ENCODE data around the gene RAI1.

DNA sequence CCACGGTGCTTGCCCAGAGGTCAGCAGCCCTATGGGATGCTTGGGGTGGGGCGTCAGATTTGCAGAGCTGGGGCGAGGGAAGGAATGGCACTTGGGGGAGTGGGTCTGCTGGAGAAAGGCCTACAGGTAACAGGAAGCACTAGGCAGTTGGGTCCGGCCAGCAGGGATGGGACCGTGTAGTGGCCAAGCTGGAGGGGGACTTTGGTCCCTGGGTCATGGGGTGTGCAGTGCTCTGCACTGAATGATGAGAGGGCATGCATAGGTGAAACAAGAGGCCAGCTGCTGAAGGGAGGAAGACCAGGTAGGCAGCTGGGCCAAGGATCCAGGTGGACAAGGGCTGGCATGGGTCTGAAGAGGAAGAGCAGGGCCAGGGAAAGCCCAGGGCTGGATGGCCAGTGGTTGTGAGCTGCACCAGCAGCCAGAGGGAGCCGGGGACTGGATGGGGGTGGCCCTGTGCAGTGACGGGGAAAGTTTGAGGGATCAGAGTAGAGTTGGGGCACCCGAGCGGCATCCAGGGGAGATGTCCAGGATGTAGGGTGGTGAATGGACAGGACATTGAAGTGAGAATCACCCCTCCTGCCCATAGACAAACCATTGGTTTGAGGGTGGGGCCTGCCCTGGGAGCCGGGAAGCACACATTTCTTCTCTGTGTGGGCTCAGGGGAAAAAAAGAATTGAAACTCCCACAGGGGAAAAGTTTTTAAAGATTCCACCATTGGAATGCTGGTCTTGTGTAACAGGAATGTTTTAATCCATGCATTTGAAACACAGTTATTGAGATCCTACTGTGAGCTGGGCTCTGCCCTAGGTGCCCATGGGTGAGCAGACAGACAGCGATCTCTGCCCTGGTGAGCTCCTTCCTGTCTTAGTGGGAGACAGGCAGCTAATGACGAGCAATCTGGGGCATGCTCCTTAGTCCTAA lies 25.1 kb downstream of the RAI1 start:
- no peak for TF ChIP-seq POLR2AphosphoS5 (IDR thresholded peaks at IDR 0.05; ENCODE audit: low read depth, low read length)
- no peak for TF ChIP-seq TAF1 (IDR thresholded peaks at IDR 0.05; ENCODE audit: borderline replicate concordance, insufficient read depth, low read length)
- TF ChIP-seq SIN3A (IDR thresholded peaks at IDR 0.05; ENCODE audit: borderline replicate concordance, insufficient read depth, low read length) = no peak
- TF ChIP-seq, protein P1, sequence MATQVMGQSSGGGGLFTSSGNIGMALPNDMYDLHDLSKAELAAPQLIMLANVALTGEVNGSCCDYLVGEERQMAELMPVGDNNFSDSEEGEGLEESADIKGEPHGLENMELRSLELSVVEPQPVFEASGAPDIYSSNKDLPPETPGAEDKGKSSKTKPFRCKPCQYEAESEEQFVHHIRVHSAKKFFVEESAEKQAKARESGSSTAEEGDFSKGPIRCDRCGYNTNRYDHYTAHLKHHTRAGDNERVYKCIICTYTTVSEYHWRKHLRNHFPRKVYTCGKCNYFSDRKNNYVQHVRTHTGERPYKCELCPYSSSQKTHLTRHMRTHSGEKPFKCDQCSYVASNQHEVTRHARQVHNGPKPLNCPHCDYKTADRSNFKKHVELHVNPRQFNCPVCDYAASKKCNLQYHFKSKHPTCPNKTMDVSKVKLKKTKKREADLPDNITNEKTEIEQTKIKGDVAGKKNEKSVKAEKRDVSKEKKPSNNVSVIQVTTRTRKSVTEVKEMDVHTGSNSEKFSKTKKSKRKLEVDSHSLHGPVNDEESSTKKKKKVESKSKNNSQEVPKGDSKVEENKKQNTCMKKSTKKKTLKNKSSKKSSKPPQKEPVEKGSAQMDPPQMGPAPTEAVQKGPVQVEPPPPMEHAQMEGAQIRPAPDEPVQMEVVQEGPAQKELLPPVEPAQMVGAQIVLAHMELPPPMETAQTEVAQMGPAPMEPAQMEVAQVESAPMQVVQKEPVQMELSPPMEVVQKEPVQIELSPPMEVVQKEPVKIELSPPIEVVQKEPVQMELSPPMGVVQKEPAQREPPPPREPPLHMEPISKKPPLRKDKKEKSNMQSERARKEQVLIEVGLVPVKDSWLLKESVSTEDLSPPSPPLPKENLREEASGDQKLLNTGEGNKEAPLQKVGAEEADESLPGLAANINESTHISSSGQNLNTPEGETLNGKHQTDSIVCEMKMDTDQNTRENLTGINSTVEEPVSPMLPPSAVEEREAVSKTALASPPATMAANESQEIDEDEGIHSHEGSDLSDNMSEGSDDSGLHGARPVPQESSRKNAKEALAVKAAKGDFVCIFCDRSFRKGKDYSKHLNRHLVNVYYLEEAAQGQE (IDR thresholded peaks at IDR 0.05; ENCODE audit: insufficient read depth in 1 of 2, low read depth in 2 of 2, low read length in 2 of 2) = no peak
- no peak for TF ChIP-seq FOXP2 (optimal IDR thresholded peaks at IDR 0.05; ENCODE audit: borderline replicate concordance, extremely low read depth, extremely low read length, insufficient read depth)

All from PFSK-1 (cell line).